SJSA1 (cell line): ENCODE data around the gene TEX19. TPM values are rescaled to one million over a fixed set of nuclear protein-coding genes. Genes with fewer than 3 reads are reported as not detected.

Experiments used
- DNase-seq, 2 experiments: peaks; one replicate each; pipeline ENCODE4 v3.0.0-alpha.2; 2015 to 2020; ENCODE audit warnings: low spot score in 2 of 2, low read depth in 1 of 2
- H3K27ac ChIP-seq: fragments of 250-450 bp; sonication (Bioruptor Pico); 2 replicates; pipeline ENCODE4 v1.5.1; 2020; ENCODE audit warnings: mild to moderate bottlenecking, moderate library complexity
- H3K27me3 ChIP-seq: fragments of 250-450 bp; sonication (Bioruptor Pico); replicated peaks from 2 replicates; pipeline ENCODE4 v1.5.1; 2020; ENCODE audit warnings: mild to moderate bottlenecking, moderate library complexity
- H3K36me3 ChIP-seq: fragments of 250-450 bp; sonication (Bioruptor Pico); 2 replicates; pipeline ENCODE4 v1.5.1; 2020; ENCODE audit warnings: mild to moderate bottlenecking
- H3K4me1 ChIP-seq: fragments of 250-450 bp; sonication (Bioruptor Pico); replicated peaks from 2 replicates; pipeline ENCODE4 v1.6.1; 2021; ENCODE audit warnings: mild to moderate bottlenecking
- H3K4me3 ChIP-seq: fragments of 250-450 bp; sonication (Bioruptor Pico); 2 replicates; pipeline ENCODE4 v1.5.1; 2020; ENCODE audit warnings: mild to moderate bottlenecking
- H3K9me3 ChIP-seq: fragments of 250-450 bp; sonication (Bioruptor Pico); replicated peaks from 2 replicates; pipeline ENCODE4 v1.5.1; 2020; ENCODE audit warnings: mild to moderate bottlenecking
- total RNA-seq: library from RNA; depleted of rRNA; stranded (reverse); fragments of >200 nt; shearing (Covaris generic); gene quantifications from 2 replicates; pipeline ENCODE4 v1.2.3, GENCODE V29; 2014

The TEX19 gene
- total RNA-seq, 1 experiment from 2014 or later: 0.34 TPM

DNA sequence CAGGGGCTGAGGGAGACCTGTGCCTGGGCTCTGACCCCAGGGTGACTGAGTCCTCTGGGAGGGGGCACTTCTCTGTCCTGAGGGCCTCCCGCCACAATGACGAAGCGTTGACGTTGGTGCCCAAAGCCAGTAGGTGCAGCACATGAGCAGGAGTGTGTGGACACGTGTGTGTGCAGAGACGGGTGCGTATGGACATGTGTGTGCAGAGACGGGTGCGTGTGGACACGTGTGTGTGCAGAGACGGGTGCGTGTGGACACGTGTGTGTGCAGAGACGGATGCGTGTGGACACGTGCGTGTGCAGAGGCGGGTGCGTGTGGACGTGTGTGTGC lies 40.9 kb upstream of the TEX19 start:
- H3K4me3 ChIP-seq: no peak overlapping the region
- H3K27me3 ChIP-seq: peaks cover 43% of the 10 kb centered on the region
- H3K9me3 ChIP-seq: peaks cover 10% of the 10 kb centered on the region
- no peak for DNase-seq
- peaks cover 8% of the 10 kb centered on the region for H3K4me1 ChIP-seq
- 0 out of 2 replicates have a peak, but pooled peaks cover 4% of the 10 kb centered on the region for H3K36me3 ChIP-seq
- H3K27ac ChIP-seq: no peak overlapping the region

DNA sequence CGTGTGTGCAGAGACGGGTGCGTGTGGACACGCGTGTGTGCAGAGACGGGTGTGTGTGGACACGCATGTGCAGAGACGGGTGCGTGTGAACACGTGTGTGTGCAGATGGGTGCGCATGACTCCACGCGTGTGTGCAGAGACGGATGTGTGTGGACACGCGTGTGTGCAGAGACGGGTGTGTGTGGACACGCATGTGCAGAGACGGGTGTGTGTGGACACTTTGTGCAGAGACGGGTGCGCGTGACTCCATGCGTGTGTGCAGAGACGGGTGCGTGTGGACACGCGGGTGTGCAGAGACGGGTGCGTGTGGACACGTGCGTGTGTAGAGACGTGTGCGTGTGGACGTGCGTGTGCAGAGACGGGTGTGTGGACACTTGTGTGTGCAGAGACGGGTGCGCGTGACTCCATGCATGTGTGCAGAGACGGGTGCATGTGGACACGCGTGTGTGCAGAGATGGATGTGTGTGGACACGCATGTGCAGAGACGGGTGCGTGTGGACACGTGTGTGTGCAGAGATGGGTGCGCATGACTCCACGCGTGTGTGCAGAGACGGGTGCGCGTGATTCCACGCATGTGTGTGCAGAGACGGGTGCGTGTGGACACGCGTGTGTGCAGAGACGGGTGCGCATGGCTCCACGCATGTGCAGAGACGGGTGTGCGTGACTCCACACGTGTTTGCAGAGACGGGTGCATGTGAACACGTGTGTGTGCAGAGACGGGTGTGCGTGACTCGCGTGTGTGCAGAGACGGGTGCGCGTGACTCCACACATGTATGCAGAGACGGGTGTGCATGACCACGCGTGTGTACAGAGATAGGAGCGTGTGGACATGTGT lies 40.1 kb upstream of the TEX19 start:
- H3K36me3 ChIP-seq: 0 out of 2 replicates have a peak, but pooled peaks cover 4% of the 10 kb centered on the region
- H3K9me3 ChIP-seq: peaks cover 10% of the 10 kb centered on the region
- no peak for DNase-seq
- peaks cover 8% of the 10 kb centered on the region for H3K4me1 ChIP-seq
- peaks cover 35% of the 10 kb centered on the region for H3K27me3 ChIP-seq
- no peak overlapping the region for H3K4me3 ChIP-seq
- H3K27ac ChIP-seq: no peak overlapping the region

DNA sequence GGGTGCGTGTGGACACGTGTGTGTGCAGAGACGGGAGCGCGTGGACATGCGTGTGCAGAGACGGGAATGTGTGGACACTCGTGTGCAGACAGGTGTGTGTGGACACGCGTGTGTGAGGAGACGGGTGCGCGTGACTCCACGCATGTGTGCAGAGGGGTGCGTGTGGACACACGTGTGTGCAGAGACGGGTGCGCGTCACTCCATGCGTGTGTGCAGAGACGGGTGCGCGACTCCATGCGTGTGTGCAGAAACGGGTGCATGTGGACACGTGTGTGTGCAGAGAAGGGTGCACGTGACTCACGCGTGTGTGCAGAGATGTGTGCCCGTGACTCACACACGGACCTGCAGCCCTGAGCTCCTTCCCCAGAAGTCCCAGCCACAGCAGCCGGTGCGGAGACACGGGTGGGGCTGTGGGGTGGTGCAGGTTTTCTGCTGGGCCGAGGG lies 39.4 kb upstream of the TEX19 start:
- no peak overlapping the region for H3K4me3 ChIP-seq
- no peak for DNase-seq

DNA sequence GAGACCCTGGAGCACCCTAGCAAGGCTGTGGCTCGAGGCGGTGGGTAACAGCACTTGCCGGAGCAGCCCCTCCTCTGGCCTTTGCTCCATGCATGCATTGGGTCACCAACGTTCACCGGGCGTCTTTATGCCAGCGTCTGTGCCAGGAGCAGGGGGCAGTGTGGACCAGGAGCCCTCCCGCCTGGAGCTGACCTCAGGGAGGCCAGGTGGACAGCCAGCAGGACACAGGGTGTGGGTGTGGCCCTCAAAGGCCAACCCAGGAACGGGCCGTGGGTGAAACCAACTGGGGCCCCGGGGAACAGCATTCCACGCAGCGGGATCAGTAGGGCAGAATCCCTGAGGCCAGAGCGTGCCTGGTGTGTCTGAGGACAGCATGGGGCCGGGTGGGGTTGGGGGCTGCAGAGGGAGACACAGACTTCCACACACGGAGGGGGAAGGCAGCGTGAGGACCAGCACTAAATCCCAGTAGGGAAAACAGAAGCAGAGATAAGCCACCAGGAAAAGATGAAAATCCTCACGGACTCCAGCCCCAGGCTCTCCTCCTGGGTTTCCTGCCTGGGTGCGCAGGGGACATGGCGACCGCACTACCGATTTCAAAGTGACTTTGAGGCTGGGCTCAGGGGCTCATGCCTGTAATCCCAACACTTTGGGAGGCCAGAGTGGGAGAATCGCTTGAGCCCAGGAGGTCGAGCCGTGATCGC lies 38.8 kb upstream of the TEX19 start:
- Histone ChIP-seq H3K36me3 (0 out of 2 replicates have a peak, but pooled peaks cover 4% of the 10 kb centered on the region), H3K27me3 (peaks cover 24% of the 10 kb centered on the region), H3K9me3 (peaks cover 10% of the 10 kb centered on the region), H3K4me1 (peaks cover 8% of the 10 kb centered on the region), H3K27ac (no peak overlapping the region), H3K4me3 (no peak overlapping the region)
- DNase-seq: no peak

More for the DNA sequence above, 39.4 kb upstream of the TEX19 start:
- H3K27me3 ChIP-seq: peaks cover 28% of the 10 kb centered on the region
- no peak overlapping the region for H3K27ac ChIP-seq
- peaks cover 8% of the 10 kb centered on the region for H3K4me1 ChIP-seq
- H3K36me3 ChIP-seq: 0 out of 2 replicates have a peak, but pooled peaks cover 4% of the 10 kb centered on the region
- H3K9me3 ChIP-seq: peaks cover 10% of the 10 kb centered on the region

DNA sequence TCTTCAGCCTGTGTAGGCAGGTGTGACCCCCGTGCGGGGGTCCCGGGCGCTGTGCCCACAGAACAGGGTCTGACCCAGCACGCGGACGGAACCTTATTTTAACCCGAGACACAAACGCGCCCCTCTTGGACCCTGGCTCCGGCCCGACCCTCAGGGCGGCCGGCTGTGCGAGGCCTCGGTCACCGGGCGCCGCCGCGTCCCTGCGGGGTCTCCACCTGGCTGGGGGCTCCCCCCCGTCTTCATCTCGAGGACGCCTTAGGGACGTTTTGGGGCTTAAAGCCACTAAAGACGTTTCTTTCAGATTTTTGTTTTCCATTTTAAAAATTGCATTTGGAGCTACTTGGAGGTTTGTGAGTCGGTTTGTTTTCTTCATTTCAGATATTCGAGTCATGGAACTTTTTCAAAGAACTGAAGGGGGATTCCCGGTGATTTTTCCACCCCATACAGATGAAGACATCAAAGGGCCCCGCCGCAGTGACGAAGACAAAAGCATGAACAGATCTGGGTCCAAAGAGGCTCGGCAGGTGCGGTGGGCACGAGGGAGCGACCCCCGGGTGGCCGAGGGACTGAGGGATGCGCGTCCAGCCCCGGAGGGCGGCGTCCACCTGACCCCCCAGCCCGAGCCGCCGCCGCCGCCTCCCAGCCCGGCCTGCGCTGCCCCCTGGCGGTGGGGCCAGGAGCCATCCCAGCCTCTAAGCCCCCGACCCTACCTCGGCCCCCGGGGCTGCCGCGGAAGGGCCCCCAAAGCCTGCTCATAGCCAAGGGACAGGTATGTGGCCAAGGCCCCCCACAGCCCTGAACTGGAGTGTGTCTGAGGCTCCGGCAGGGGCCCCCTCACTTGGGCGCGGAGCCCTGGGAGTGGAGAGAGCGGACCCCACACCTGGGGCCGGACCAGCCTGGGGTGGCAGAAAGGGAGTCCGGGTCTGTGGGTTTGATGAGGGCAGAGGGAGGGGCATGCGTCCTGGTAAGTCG lies 37.8 kb upstream of the TEX19 start:
- 0 out of 2 replicates have a peak, but pooled peaks cover 4% of the 10 kb centered on the region for H3K36me3 ChIP-seq
- DNase-seq: peak in 1 of 2 experiments; percentile 42
- H3K9me3 ChIP-seq: peaks cover 10% of the 10 kb centered on the region
- H3K27me3 ChIP-seq: peaks cover 14% of the 10 kb centered on the region
- no peak overlapping the region for H3K27ac ChIP-seq
- no peak overlapping the region for H3K4me3 ChIP-seq
- H3K4me1 ChIP-seq: peaks cover 8% of the 10 kb centered on the region

DNA sequence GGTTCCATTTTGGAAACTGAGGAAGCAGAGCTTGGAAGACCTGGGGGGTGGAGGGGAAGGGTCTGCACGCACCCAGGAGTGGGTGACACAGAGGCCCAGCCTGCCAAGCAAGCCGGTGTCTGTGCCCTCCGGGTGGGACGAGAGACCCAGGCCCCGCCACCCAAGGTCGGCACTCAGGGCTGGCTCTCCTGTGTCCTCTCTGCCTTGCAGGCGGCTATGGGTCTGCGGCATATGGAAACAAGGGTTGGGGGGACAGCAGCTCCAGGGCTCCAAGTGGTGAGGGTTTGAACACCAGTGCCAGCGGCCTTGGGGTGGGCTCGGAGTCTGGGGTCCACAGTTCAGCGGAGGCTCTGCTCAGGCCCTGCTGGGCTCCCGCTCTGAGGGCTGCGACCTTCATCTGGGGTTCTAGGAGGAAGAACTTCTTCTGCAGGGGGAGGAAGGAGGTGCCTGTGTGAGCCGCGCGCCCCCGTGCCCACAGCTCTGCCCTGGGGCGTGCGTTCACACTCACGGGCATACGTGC lies 37.0 kb upstream of the TEX19 start:
- Histone ChIP-seq H3K4me3 (no peak overlapping the region), H3K9me3 (peaks cover 10% of the 10 kb centered on the region), H3K36me3 (0 out of 2 replicates have a peak, but pooled peaks cover 4% of the 10 kb centered on the region), H3K4me1 (peaks cover 8% of the 10 kb centered on the region), H3K27me3 (peaks cover 10% of the 10 kb centered on the region; the same call in 1 of the 2 replicates), H3K27ac (no peak overlapping the region)
- DNase-seq: no peak

DNA sequence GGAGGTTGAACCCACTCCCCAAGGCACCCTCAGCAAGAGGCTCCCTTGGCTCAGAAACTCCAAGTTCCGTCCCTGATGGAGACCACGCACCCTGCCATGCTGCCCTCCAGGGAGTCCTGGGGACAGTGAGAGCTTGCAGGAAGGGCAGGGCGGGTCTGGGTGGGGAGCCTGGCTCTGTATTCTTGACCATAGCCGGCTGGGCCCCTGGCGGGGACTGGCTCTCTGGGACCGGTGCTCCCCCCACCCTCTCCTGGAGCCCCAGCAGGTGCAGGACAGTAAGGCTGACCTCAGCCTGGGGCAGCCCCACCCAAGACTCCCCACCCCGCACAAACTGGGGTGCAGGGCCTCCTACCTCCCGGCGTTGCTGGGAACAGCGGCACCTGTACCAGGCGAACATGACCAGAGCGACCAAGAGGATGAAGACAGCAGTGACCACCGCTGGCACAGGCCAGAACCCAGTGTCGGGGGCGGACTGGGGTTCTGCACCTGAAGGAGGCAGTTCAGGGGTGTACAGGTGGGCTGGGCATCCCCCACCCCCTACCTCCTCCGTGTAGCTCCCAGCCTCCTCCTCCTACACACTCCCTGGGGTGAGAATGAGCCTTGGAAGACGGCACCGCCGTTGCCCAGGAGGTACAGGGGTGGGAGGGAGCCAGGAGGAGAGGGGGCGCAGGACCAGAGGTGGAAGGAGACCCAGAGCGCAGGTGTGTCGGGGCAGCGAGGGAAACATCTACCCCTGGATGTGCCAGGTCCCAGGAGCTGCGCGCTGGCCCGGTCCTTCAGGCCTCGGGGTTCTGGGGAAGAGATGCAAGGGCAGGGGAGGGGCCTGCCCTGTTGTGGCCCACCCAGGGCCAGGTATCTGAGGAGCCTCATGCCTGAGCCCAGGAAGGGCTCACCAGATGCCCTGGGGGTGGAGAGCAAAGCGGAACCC lies 36.3 kb upstream of the TEX19 start:
- H3K4me3 ChIP-seq: no peak overlapping the region
- peaks cover 10% of the 10 kb centered on the region; the same call in 1 of the 2 replicates for H3K27me3 ChIP-seq
- peaks cover 8% of the 10 kb centered on the region for H3K4me1 ChIP-seq
- peaks cover 10% of the 10 kb centered on the region for H3K9me3 ChIP-seq
- H3K36me3 ChIP-seq: 0 out of 2 replicates have a peak, but pooled peaks cover 4% of the 10 kb centered on the region
- DNase-seq: no peak
- no peak overlapping the region for H3K27ac ChIP-seq

DNA sequence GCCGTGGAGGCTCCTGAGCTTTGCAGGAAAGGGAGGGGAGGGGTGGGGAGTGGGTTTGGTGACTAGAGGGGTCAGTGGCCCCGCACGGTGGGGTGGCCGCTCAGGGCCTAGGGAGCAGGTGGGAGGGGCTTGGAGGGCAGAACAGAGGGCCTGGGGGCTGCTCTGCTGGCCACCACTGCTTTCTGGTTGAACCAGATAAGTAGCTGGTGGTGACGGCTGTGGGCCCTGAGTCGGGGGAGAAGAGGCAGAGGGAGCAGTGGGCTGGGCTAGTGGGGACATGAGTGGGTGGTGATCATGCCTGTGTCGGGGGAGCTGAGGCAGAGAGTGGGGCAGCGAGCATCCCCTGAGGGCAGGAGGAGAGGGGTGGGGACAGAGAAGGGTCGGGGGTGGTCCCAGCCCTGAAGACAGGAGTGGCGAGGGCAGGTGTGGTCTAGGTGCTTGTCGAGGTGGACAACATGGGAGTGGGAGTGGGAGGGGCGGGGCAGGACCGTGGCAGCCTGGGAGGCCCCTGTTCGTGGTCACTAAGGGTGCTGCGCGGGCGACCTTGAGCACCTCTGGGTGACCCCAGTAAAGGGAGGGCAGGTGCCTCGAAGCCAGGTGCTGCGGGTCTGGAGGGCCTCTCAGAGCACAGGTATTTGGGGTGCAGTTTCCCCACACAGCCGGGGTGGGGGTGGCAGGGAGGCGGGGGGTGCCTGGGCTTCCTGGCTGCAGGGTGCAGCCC lies 35.4 kb upstream of the TEX19 start:
- peaks cover 10% of the 10 kb centered on the region; the same call in 1 of the 2 replicates for H3K27me3 ChIP-seq
- peaks cover 8% of the 10 kb centered on the region for H3K4me1 ChIP-seq
- peaks cover 10% of the 10 kb centered on the region for H3K9me3 ChIP-seq
- H3K27ac ChIP-seq: no peak overlapping the region
- H3K36me3 ChIP-seq: 0 out of 2 replicates have a peak, but pooled peaks cover 4% of the 10 kb centered on the region
- H3K4me3 ChIP-seq: no peak overlapping the region
- no peak for DNase-seq

DNA sequence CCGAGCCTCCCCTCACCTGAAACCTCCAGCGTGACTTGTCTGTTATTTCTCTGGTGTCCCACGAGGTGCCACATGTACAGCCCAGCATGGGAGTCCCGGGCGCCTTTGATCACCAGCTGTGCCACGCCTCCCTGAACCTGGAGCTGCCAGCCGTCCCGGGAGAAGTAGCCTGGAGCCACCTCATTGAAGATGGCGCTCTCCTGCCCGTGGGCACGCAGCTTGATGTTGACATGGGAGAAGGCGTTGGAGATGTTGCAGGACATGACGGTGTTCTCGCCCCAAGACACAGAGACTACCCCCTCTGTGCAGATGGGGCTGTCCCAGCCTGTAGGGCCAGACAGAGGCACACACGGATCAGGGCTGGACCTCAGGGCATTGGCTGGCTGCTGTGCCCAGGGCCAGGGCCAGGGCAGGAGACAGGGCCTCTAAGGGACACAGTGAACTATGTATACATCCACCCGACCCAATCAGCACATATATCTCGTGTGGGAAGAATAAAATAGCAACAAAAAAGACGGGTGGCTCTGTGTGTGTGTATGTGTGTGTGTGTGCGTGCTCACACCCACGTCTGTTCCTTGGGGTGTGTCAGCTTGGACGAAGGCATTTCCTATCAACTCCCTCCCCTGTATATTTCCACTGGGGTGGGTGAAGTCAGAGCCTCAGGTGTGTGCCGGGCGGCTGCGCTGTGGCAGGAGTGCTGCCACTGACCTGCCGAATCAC lies 34.3 kb upstream of the TEX19 start:
- no peak for DNase-seq
- Histone ChIP-seq H3K4me3 (no peak overlapping the region), H3K4me1 (peaks cover 8% of the 10 kb centered on the region), H3K27me3 (peaks cover 10% of the 10 kb centered on the region; the same call in 1 of the 2 replicates), H3K27ac (no peak overlapping the region), H3K36me3 (0 out of 2 replicates have a peak, but pooled peaks cover 4% of the 10 kb centered on the region), H3K9me3 (peaks cover 5% of the 10 kb centered on the region)

DNA sequence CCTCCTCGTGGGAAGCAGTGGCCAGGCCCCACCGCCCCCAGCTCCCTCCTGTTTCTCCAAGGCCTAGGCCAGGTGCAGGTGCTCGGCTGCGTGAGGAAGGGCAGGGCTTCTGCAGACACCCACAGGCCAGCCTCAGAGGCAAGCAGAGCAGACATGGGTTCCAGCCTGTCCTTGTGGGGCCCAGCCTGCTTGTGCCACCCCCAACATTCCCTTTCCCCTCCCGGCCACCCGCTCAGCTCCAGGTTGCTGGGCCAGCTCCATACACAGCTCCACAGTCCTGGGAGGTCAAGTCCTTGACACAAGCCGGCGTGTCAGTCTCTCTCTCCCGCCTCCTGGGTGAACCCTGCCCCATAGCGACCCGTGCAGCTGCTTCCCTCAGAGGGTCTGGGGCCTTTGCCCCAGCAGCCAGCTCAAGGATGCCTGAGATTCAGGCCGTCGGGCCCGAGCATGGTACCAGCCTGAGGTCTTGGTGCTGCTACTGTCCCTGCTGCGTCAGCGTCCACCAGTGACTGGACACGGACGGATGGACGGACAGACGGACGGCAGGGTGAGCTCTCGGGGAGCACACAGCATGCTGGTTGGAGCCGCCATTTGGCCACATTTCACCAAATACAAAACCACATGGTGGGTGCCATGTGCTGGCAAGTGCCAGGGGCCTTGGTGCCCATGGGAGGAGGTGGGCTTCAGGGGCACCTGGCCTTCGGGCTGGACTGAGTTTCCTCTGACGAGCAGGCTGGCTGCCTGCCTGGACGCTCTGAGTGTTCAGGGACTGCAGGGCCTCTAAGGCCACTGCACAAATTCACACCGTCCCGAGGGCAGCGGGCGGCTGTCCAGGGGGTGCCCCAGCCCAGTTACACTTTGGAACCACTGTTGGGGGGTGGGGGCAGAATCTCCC lies 33.5 kb upstream of the TEX19 start:
- no peak for DNase-seq
- no peak overlapping the region for H3K27ac ChIP-seq
- peaks cover 15% of the 10 kb centered on the region for H3K4me1 ChIP-seq
- no peak overlapping the region for H3K4me3 ChIP-seq
- H3K36me3 ChIP-seq: 0 out of 2 replicates have a peak, but pooled peaks cover 4% of the 10 kb centered on the region
- peaks cover 10% of the 10 kb centered on the region; the same call in 1 of the 2 replicates for H3K27me3 ChIP-seq
- no peaks in the 10 kb centered on the region for H3K9me3 ChIP-seq
